ENCODE measurements around the gene TPP1. TPM values are rescaled to one million over a fixed set of nuclear protein-coding genes. Genes with fewer than 3 reads are reported as not detected.

TPP1 gene
- total and polyA plus RNA-seq, 9 of the 15 experiments (the other 6 are each of a cell fraction or from before 2014, with no cell fraction given): 7.5 to 75.8 (median 15.7) TPM

DNA sequence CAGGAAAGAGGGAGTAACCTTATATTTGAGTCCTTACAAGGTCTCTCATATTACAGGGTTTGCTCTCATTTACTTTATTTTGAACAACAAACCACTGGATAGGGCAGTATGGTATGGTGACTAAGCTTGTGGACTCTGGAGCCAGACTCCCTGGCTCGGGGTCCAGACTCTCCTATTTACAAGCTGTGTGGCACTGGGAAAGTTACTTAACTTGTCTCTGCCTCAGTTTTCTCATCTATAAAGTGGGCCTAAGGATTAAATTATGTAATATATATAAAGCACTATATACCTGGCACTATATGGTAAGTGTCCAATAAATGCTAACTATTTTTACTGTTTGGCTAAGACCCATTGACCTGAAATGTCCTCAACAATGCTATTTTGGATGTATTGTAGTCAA is 38.1 kb upstream of the TPP1 start (continued):
- TF ChIP-seq PRDM10 (IDR thresholded peaks at IDR 0.05; ENCODE audit: partially characterized antibody): no peak
- peak; percentile 95 for TF ChIP-seq RBM25 (IDR thresholded peaks at IDR 0.05; ENCODE audit: low read depth, low read length, severe bottlenecking)
- TF ChIP-seq HNRNPLL (IDR thresholded peaks at IDR 0.05; ENCODE audit: low read depth, low read length, poor library complexity, severe bottlenecking): no peak
- no peak for TF ChIP-seq HIVEP1 (CRISPR knock-in tag; IDR thresholded peaks at IDR 0.05)
- peak in 1 of 2 experiments; percentile 67; a peak in 1 of 4 replicates for TF ChIP-seq RCOR1 (IDR thresholded peaks at IDR 0.05; ENCODE audit: borderline replicate concordance in 1 of 2, low read depth in 2 of 2, low read length in 2 of 2)
- TF ChIP-seq NR2C2 (CRISPR knock-in tag; IDR thresholded peaks at IDR 0.05): no peak
- no peak for TF ChIP-seq NR2C2 (tag; IDR thresholded peaks at IDR 0.05)
- no peak for TF ChIP-seq C11orf30 (IDR thresholded peaks at IDR 0.05; ENCODE audit: low read depth)
- TF ChIP-seq POLR2AphosphoS2 (IDR thresholded peaks at IDR 0.05; ENCODE audit: low read length): no peak
- peak; percentile 90 for TF ChIP-seq BCOR (IDR thresholded peaks at IDR 0.05)
- TF ChIP-seq CEBPG (CRISPR knock-in tag; IDR thresholded peaks at IDR 0.05): no peak
- no peak for TF ChIP-seq CEBPG (tag; conservative IDR thresholded peaks at IDR 0.05 in 1 of 2, IDR thresholded peaks at IDR 0.05 in 1 of 2)
- TF ChIP-seq BRF2 (IDR thresholded peaks at IDR 0.05; ENCODE audit: borderline replicate concordance, insufficient read depth, insufficient read length): no peak
- TF ChIP-seq HDAC2 (IDR thresholded peaks at IDR 0.05): peak; percentile 41; the same call in 1 of the 2 replicates
- TF ChIP-seq CHD4 (IDR thresholded peaks at IDR 0.05; ENCODE audit: insufficient read depth, insufficient replicate concordance, low read depth, low read length, poor library complexity, severe bottlenecking): peak; percentile 81
- TF ChIP-seq SMC3 (conservative IDR thresholded peaks at IDR 0.05; ENCODE audit: insufficient read depth, low read depth, low read length): no peak
- TF ChIP-seq, protein P1, sequence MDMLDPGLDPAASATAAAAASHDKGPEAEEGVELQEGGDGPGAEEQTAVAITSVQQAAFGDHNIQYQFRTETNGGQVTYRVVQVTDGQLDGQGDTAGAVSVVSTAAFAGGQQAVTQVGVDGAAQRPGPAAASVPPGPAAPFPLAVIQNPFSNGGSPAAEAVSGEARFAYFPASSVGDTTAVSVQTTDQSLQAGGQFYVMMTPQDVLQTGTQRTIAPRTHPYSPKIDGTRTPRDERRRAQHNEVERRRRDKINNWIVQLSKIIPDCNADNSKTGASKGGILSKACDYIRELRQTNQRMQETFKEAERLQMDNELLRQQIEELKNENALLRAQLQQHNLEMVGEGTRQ (CRISPR knock-in tag; IDR thresholded peaks at IDR 0.05): no peak
- TF ChIP-seq SMARCA5 (IDR thresholded peaks at IDR 0.05): 0 out of 2 replicates have a peak, but pooled peaks have one; percentile 21
- TF ChIP-seq KDM1A (IDR thresholded peaks at IDR 0.05): peak; percentile 59 to 77

All from K562 (cell line).